ENCODE results near the gene NPTN. TPM values are rescaled to one million over a fixed set of nuclear protein-coding genes. Genes with fewer than 3 reads are reported as not detected.
A peak's percentile ranks its signal among the peaks of the same experiment; 100 is the strongest.

NPTN gene
- total RNA-seq, 4 donors from 2014 or later, result 132 to 171 (median 147) TPM

DNA sequence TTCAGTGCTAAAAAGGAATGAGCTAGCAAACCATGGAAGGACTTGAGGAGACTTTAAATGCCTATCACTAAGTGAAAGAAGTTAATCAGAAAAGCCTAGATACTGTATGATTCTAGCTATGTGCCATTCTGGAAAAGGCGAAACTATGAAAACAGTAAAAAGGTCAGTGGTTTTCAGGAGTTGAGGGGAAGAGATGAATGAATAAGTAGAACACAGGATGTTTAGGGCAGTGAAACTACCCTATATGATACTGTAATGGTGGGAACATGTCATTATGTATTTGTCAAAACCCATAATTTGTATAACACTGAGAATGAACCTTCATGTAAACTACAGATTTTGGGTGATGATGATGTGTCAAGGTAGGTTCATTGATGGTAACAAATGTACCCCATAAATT is 41.4 kb upstream of the NPTN start:
- no peaks in the 10 kb centered on the region for H3K36me3 ChIP-seq
- 94% methylated on average over 1 of the region's 1 CpG for WGBS
- TF ChIP-seq, protein P1, sequence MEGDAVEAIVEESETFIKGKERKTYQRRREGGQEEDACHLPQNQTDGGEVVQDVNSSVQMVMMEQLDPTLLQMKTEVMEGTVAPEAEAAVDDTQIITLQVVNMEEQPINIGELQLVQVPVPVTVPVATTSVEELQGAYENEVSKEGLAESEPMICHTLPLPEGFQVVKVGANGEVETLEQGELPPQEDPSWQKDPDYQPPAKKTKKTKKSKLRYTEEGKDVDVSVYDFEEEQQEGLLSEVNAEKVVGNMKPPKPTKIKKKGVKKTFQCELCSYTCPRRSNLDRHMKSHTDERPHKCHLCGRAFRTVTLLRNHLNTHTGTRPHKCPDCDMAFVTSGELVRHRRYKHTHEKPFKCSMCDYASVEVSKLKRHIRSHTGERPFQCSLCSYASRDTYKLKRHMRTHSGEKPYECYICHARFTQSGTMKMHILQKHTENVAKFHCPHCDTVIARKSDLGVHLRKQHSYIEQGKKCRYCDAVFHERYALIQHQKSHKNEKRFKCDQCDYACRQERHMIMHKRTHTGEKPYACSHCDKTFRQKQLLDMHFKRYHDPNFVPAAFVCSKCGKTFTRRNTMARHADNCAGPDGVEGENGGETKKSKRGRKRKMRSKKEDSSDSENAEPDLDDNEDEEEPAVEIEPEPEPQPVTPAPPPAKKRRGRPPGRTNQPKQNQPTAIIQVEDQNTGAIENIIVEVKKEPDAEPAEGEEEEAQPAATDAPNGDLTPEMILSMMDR (IDR thresholded peaks at IDR 0.05), result no peak
- TF ChIP-seq EP300 (IDR thresholded peaks at IDR 0.05) (no peak), POLR2AphosphoS5 (IDR thresholded peaks at IDR 0.05) (no peak), POLR2A (IDR thresholded peaks at IDR 0.05) (no peak)
- no peak for DNase-seq (ENCODE audit: low spot score in 2 of 2)
- H3K27me3 ChIP-seq, result no peaks in the 10 kb centered on the region
- H3K4me1 ChIP-seq, result no peaks in the 10 kb centered on the region
- no peaks in the 10 kb centered on the region for H3K9me3 ChIP-seq
- no peak overlapping the region for H3K27ac ChIP-seq
- no peak overlapping the region for H3K4me3 ChIP-seq

DNA sequence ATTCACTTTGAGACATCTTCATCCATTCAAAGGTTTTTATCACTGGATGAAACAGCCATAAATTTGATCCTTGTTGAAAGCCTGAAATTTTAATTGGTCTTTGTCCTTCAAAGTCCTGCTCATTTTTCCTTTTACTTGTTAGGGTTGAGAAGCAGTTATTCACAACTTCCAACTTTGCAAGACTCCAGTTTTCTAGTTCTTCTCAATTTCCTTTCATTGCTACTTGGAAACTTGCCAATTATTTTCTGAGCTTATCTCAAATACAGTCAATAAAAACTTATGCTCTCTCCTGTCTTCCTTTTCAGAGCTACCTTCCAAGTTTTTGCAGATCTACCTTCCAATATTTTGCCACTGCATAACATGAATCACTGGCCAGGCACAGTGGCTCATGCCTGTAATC is 27.3 kb upstream of the NPTN start:
- Histone ChIP-seq H3K27ac (no peak overlapping the region), H3K27me3 (peaks cover 3% of the 10 kb centered on the region), H3K36me3 (no peaks in the 10 kb centered on the region), H3K4me1 (no peaks in the 10 kb centered on the region), H3K4me3 (no peak overlapping the region), H3K9me3 (no peaks in the 10 kb centered on the region)
- no peak for DNase-seq (ENCODE audit: low spot score in 2 of 2)
- no peak for TF ChIP-seq EP300 (IDR thresholded peaks at IDR 0.05)
- no peak for TF ChIP-seq POLR2A (IDR thresholded peaks at IDR 0.05)

DNA sequence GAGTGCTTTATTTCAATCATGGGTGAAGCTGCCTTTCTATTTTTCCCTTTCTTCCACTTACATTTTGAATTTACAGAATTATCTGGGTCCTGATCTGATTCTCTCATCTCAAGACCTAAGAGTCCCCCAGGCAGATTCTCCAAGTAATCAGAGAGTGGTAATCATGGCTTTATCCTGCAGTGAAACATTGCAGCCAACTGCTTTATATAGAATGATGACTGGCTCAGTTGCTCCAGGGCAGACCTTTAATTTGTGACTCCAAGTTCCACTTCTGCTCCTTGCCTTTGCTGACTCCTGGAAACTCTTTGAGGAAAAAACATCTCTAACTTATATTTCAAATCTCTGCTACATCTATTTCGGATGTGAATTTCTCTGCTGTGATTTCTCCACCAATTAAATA is 25.5 kb upstream of the NPTN start:
- 76% methylated on average over 1 of the region's 1 CpG for WGBS

DNA sequence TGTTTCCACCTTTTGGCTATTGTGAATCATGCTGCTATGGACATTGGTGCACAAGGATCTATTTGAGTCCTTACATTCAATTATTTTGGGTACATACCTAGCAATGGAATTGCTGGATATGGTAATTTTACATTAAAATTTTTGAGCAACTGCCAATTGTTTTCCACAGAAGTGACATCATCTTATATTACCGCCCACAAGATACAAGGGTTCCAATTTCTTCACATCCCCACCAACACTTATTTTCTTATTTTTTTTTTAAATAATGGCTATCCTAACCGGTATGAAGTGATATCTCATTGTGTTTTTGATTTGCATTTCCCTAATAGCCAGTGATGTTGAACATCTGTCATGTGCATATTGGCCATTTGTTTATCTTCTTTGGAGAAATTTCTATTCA is 22.5 kb upstream of the NPTN start:
- Histone ChIP-seq H3K9me3 (no peaks in the 10 kb centered on the region), H3K36me3 (no peaks in the 10 kb centered on the region), H3K27ac (no peak overlapping the region), H3K27me3 (no peaks in the 10 kb centered on the region), H3K4me3 (no peak overlapping the region), H3K4me1 (no peaks in the 10 kb centered on the region)
- 66% methylated on average over 2 of the region's 2 CpGs for WGBS
- DNase-seq (ENCODE audit: low spot score in 2 of 2), result no peak
- TF ChIP-seq POLR2AphosphoS5 (IDR thresholded peaks at IDR 0.05), result no peak
- TF ChIP-seq, protein P1 (IDR thresholded peaks at IDR 0.05), result no peak
- no peak for TF ChIP-seq POLR2A (IDR thresholded peaks at IDR 0.05)
- TF ChIP-seq EP300 (IDR thresholded peaks at IDR 0.05), result no peak

More for the DNA sequence above, 25.5 kb upstream of the NPTN start:
- Histone ChIP-seq H3K36me3 (no peaks in the 10 kb centered on the region), H3K4me1 (no peaks in the 10 kb centered on the region), H3K9me3 (no peaks in the 10 kb centered on the region), H3K27ac (no peak overlapping the region), H3K4me3 (no peak overlapping the region), H3K27me3 (no peaks in the 10 kb centered on the region)
- no peak for DNase-seq (ENCODE audit: low spot score in 2 of 2)
- TF ChIP-seq EP300 (IDR thresholded peaks at IDR 0.05) (no peak), POLR2AphosphoS5 (IDR thresholded peaks at IDR 0.05) (no peak), POLR2A (IDR thresholded peaks at IDR 0.05) (no peak)
- TF ChIP-seq, protein P1 (IDR thresholded peaks at IDR 0.05), result no peak

DNA sequence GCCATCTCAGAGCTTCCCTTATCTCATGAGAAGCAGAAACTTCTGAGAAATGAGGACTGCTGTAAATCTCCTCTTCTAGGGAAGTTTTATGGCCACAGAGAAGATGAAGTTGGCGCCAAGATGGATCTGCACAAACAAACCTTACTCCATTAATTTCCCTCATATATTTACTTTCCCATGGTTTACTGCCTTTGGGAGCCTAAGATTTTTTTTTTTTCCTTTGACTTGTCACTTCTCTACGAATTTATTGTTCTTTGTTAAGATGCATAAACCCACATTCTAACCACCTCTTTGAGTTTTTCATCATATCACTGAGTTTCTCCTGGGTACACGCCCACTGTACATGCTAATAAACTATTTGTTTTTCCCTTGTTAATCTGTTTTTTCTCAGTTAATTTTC is 21.5 kb upstream of the NPTN start:
- Histone ChIP-seq H3K27me3 (no peaks in the 10 kb centered on the region), H3K27ac (no peak overlapping the region), H3K4me1 (no peaks in the 10 kb centered on the region), H3K9me3 (no peaks in the 10 kb centered on the region), H3K4me3 (no peak overlapping the region), H3K36me3 (no peaks in the 10 kb centered on the region)
- no peak for TF ChIP-seq EP300 (IDR thresholded peaks at IDR 0.05)
- TF ChIP-seq POLR2AphosphoS5 (IDR thresholded peaks at IDR 0.05), result no peak
- DNase-seq (ENCODE audit: low spot score in 2 of 2), result no peak
- WGBS, result 63% methylated on average over 3 of the region's 3 CpGs

DNA sequence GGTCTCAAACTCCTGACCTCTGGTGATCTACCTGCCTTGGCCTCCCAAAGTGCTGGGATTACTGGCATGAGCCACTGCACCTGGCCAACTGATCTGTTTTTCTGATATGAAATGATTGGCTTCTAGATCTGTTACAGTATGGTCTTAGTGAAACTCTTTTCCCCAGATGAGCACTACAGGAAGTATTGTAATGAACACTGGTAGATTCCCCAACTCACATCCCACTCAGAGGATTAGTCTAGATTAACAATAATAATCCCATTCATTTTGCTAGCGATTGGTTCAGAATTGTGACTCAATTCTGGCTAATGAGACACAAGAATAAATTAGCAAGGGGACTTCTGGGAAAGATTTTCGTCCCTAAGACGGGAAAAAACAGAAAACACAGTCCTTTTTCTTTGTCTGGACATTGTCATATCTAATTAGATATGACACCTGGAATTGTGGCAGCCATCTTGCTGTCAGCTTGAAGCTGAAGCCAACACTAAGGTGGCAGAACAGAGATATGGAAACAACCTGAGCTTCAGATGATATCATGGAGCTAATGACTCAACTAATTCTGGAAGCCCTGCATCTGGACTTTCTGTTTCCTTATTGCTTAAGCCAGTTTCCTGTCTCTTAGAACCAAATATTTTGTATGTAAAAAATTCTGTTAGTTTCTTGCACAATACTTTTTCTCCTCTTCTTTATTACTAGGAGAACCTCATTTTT is 17.4 kb upstream of the NPTN start:
- no peaks in the 10 kb centered on the region for H3K27me3 ChIP-seq
- TF ChIP-seq POLR2A (IDR thresholded peaks at IDR 0.05) (no peak), EP300 (IDR thresholded peaks at IDR 0.05) (no peak), POLR2AphosphoS5 (IDR thresholded peaks at IDR 0.05) (no peak)
- TF ChIP-seq, protein P1 (IDR thresholded peaks at IDR 0.05), result no peak
- no peak overlapping the region for H3K4me3 ChIP-seq
- no peaks in the 10 kb centered on the region for H3K36me3 ChIP-seq
- 69% methylated on average over 3 of the region's 3 CpGs for WGBS
- H3K27ac ChIP-seq, result peak overlapping the region; percentile 45
- no peaks in the 10 kb centered on the region for H3K9me3 ChIP-seq
- H3K4me1 ChIP-seq, result peaks cover 11% of the 10 kb centered on the region
- DNase-seq (ENCODE audit: low spot score in 2 of 2), result no peak
